MCF 10A (cell line): ENCODE measurements around the gene TMEM202. TPM values are rescaled to one million over a fixed set of nuclear protein-coding genes. Genes with fewer than 3 reads are reported as not detected.
"Not testable (repeated sequence)": the region's sequence is repeated elsewhere in the genome, so short reads cannot be mapped to it uniquely, and the experiment has no call there.

Experiments used
- BruUV-seq: library from RNA; stranded (reverse); fragments of 400-500 nt; replicated peaks from 2 replicates; lab custom pipeline; 2021; lab: Mats Ljungman, UMichigan
- CTCF ChIA-PET: fragments of 300-600 bp; sonication (Branson Sonifier 250); formaldehyde crosslinking; extraction: SDS; loops from one replicate; lab custom pipeline; 2021; ENCODE audit warnings: antibody characterized with exemption, inconsistent platforms; lab: Yijun Ruan, JAX
- POLR2A ChIA-PET: fragments of 300-600, 350-650 bp; sonication (Branson Sonifier 250); formaldehyde crosslinking; extraction: SDS; loops from one replicate; lab custom pipeline; 2020; ENCODE audit warnings: antibody characterized with exemption, inconsistent platforms; lab: Yijun Ruan, JAX
- DNase-seq: peaks from one replicate; pipeline ENCODE4 v3.0.0-alpha.2; 2018; ENCODE audit not compliant: unreplicated experiment
- H3K27ac Mint-ChIP-seq: one replicate; pipeline ENCODE4 v1.8.0; 2022; ENCODE audit warnings: mild to moderate bottlenecking, low read depth, mixed read lengths; ENCODE audit not compliant: unreplicated experiment
- H3K27me3 Mint-ChIP-seq: one replicate; pipeline ENCODE4 v1.8.0; 2022; ENCODE audit warnings: mixed read lengths; ENCODE audit not compliant: insufficient read depth, unreplicated experiment
- H3K36me3 Mint-ChIP-seq: one replicate; pipeline ENCODE4 v1.8.0; 2022; ENCODE audit warnings: mild to moderate bottlenecking, moderate library complexity, mixed read lengths; ENCODE audit not compliant: insufficient read depth, unreplicated experiment
- H3K4me1 Mint-ChIP-seq: one replicate; pipeline ENCODE4 v1.8.0; 2022; ENCODE audit warnings: mixed read lengths; ENCODE audit not compliant: insufficient read depth, unreplicated experiment
- H3K4me3 Mint-ChIP-seq: one replicate; pipeline ENCODE4 v1.8.0; 2022; ENCODE audit warnings: mild to moderate bottlenecking, moderate library complexity, mixed read lengths; ENCODE audit not compliant: unreplicated experiment
- H3K9me3 Mint-ChIP-seq: one replicate; pipeline ENCODE4 v1.8.0; 2022; ENCODE audit warnings: mixed read lengths; ENCODE audit not compliant: unreplicated experiment
- intact Hi-C: fragments of 100-400 bp; cut with micrococcal nuclease; formaldehyde crosslinking; loops from 2 replicates; pipeline ENCODE4 v1.14.1; 2022
- total RNA-seq: library from RNA; stranded (reverse); gene quantifications from 2 replicates; pipeline ENCODE4 v1.2.3, GENCODE V29; 2022
- TF ChIP-seq, protein P1 (sequence below): fragments of 200-600 bp; IDR thresholded peaks from one replicate; pipeline ENCODE4 v1.8.0; 2022; ENCODE audit warnings: antibody characterized with exemption, mild to moderate bottlenecking; ENCODE audit not compliant: unreplicated experiment

The TMEM202 gene
- total RNA-seq, 1 experiment from 2014 or later = not detected

DNA sequence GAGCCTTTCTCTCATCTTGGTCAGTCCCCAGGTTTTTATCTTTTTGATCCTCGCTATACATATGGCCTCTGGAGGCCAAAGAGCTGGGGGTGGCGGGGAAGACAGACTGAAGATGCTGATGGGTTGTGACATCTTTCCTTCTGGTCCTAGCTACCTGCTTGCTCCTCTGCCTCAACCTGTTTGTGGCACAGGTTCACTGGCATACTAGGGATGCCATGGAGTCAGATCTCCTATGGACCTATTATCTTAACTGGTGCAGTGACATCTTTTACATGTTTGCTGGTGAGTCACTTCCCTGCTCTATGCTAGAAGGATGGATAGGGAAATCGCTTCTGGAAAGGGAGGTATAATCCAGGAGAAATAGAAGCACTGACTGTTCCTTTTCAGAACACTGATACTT is 8.8 kb downstream of the TMEM202 start:
- H3K4me1 Mint-ChIP-seq = peaks cover 6% of the 10 kb centered on the region
- intact Hi-C loops = no loop called here
- BruUV-seq = no TSS peak
- CTCF ChIA-PET = no interaction called here
- H3K36me3 Mint-ChIP-seq = no peaks in the 10 kb centered on the region
- no peak for DNase-seq
- H3K9me3 Mint-ChIP-seq = no peaks in the 10 kb centered on the region
- POLR2A ChIA-PET = interaction anchor here (0.6 kb wide), 1 partner anchor 49 kb away, joined by 5 read pairs; no protein-coding TSS in a partner anchor
- no peak overlapping the region for H3K4me3 Mint-ChIP-seq
- H3K27ac Mint-ChIP-seq = no peak overlapping the region
- H3K27me3 Mint-ChIP-seq = peaks cover 88% of the 10 kb centered on the region
- TF ChIP-seq, protein P1, sequence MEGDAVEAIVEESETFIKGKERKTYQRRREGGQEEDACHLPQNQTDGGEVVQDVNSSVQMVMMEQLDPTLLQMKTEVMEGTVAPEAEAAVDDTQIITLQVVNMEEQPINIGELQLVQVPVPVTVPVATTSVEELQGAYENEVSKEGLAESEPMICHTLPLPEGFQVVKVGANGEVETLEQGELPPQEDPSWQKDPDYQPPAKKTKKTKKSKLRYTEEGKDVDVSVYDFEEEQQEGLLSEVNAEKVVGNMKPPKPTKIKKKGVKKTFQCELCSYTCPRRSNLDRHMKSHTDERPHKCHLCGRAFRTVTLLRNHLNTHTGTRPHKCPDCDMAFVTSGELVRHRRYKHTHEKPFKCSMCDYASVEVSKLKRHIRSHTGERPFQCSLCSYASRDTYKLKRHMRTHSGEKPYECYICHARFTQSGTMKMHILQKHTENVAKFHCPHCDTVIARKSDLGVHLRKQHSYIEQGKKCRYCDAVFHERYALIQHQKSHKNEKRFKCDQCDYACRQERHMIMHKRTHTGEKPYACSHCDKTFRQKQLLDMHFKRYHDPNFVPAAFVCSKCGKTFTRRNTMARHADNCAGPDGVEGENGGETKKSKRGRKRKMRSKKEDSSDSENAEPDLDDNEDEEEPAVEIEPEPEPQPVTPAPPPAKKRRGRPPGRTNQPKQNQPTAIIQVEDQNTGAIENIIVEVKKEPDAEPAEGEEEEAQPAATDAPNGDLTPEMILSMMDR = no peak

DNA sequence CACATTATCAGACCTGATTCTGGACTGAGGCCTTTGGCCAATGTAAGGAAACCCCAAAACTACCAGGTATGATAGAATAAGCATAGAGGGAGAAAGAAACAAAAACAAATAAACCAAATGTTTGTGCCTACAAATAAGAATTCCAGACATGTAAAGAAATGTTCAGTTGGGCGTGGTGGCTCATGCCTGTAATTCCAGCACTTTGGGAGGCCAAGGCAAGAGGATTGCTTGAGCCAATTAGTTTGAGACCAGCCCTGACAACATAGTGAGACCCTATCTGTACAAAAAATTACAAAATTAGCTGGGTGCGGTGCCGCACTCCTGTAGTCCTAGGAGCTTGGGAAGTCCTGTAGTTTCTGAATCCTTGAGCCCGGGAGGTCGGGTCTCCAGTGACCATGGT is 13.0 kb downstream of the TMEM202 start:
- no peaks in the 10 kb centered on the region for H3K9me3 Mint-ChIP-seq
- H3K36me3 Mint-ChIP-seq = peaks cover 7% of the 10 kb centered on the region
- H3K4me1 Mint-ChIP-seq = no peaks in the 10 kb centered on the region
- ChIA-PET POLR2A (no interaction called here), CTCF (no interaction called here)
- H3K4me3 Mint-ChIP-seq = no peak overlapping the region
- intact Hi-C loops = no loop called here
- no peak overlapping the region for H3K27ac Mint-ChIP-seq
- BruUV-seq = no TSS peak
- TF ChIP-seq, protein P1 = no peak
- no peak for DNase-seq
- peaks cover 56% of the 10 kb centered on the region for H3K27me3 Mint-ChIP-seq

DNA sequence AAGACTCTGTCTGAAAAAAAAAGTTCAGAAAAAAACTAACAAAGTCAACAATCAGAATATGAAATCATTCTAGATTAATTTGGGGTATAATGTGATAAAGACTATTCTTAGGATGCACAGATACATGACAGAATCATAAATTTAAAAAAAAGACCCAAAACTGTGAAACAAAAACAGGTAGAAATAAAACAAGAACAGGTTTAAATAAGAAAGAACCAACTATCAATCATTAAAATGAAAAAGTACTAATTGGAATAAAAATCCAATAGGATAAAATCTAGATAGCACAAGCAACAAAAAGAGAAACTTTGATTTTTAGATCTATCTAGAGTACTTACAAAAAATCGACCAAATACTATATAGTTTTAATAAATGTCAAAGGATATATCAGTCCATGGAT is 13.4 kb downstream of the TMEM202 start:
- Mint-ChIP-seq H3K4me3 (no peak overlapping the region), H3K27ac (no peak overlapping the region), H3K4me1 (no peaks in the 10 kb centered on the region), H3K27me3 (peaks cover 51% of the 10 kb centered on the region), H3K36me3 (peaks cover 7% of the 10 kb centered on the region), H3K9me3 (no peaks in the 10 kb centered on the region)
- TF ChIP-seq, protein P1 = no peak
- DNase-seq = no peak
- no TSS peak for BruUV-seq
- intact Hi-C loops = no loop called here
- POLR2A ChIA-PET = no interaction called here
- CTCF ChIA-PET = no interaction called here

DNA sequence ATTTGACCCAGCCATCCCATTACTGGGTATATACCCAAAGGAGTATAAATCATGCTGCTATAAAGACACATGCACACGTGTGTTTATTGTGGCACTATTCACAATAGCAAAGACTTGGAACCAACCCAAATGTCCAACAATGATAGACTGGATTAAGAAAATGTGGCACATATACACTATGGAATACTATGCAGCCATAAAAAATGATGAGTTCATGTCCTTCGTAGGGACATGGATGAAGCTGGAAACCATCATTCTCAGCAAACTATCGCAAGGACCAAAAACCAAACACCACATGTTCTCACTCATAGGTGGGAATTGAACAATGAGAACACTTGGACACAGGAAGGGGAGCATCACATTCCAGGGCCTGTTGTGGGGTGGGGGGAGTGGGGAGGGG is 15.2 kb downstream of the TMEM202 start:
- POLR2A ChIA-PET, H3K27ac Mint-ChIP-seq: not testable (repeated sequence)

DNA sequence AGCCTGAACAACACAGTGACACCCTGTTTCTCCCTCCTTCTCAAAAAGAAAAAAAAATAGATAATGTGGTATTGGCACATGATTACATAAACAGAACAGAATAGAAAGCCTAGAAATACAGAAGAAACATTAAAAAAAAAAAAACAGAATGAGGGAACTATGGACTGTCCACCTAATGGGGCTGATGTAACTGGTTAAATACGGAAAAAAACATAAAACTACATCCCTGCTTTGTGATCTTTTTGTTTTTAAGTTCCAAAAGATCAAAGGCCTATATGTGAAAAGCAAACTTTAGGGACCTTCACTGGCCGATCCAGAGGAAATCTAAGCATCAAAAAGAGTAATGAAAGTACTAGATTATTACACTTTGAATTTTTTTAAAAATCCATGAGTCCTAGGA is 17.2 kb downstream of the TMEM202 start:
- intact Hi-C loops = no loop called here
- no peak for DNase-seq
- TF ChIP-seq, protein P1 = no peak
- no TSS peak for BruUV-seq
- CTCF ChIA-PET = no interaction called here
- Mint-ChIP-seq H3K36me3 (peaks cover 7% of the 10 kb centered on the region), H3K9me3 (no peaks in the 10 kb centered on the region), H3K4me1 (no peaks in the 10 kb centered on the region), H3K4me3 (no peak overlapping the region), H3K27me3 (peaks cover 42% of the 10 kb centered on the region), H3K27ac (no peak overlapping the region)
- POLR2A ChIA-PET = no interaction called here

More for the DNA sequence above, 15.2 kb downstream of the TMEM202 start:
- CTCF ChIA-PET, DNase-seq, H3K36me3 Mint-ChIP-seq, H3K4me3 Mint-ChIP-seq, H3K9me3 Mint-ChIP-seq, BruUV-seq, intact Hi-C loops, H3K4me1 Mint-ChIP-seq: not testable (repeated sequence)
- peaks cover 37% of the 10 kb centered on the region for H3K27me3 Mint-ChIP-seq

DNA sequence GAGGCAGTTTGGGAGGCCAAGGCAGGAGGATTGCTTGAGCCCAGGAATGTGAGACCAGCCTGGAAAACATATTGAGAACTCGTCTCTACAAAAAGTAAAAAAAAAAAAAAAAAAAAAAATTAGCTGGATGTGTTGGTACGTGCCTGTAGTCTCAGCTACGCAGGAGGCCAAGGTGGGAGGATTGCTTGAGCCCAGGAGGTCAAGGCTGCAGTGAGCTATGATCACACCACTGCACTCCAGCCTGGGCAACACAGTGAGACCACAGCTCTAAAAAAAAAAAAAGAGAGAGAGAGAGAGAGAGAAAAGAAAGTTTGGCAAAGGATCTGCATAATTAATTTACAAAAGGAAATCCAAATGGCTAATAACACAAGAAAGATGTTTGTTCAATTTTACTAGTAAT is 21.7 kb downstream of the TMEM202 start:
- H3K9me3 Mint-ChIP-seq, POLR2A ChIA-PET, H3K4me1 Mint-ChIP-seq, H3K27ac Mint-ChIP-seq, H3K4me3 Mint-ChIP-seq, DNase-seq, BruUV-seq, H3K36me3 Mint-ChIP-seq, intact Hi-C loops: not testable (repeated sequence)
- CTCF ChIA-PET = interaction anchor here (0.6 kb wide), 1 partner anchor 89 kb away, joined by 3 read pairs; no protein-coding TSS in a partner anchor
- peaks cover 28% of the 10 kb centered on the region for H3K27me3 Mint-ChIP-seq
